Smooth muscle cell of bladder (primary cell): Measurements from ENCODE around the gene LUZP2. TPM values are rescaled to one million over a fixed set of nuclear protein-coding genes. Genes with fewer than 3 reads are reported as not detected.

Source experiments
- total RNA-seq: library from RNA; depleted of rRNA; stranded (reverse); fragments of >200 nt; gene quantifications from 2 replicates; pipeline ENCODE4 v1.2.3, GENCODE V29; 2014

Gene LUZP2
- 0.09 and 0.14 TPM in 2 replicates for total RNA-seq

GRCh38 chr11:24496736-24497725 lies at the start of gene LUZP2:
LUZP2 (plus strand) TSS chr11:24497053.

